ENCODE results near the gene TSKU.

DNA sequence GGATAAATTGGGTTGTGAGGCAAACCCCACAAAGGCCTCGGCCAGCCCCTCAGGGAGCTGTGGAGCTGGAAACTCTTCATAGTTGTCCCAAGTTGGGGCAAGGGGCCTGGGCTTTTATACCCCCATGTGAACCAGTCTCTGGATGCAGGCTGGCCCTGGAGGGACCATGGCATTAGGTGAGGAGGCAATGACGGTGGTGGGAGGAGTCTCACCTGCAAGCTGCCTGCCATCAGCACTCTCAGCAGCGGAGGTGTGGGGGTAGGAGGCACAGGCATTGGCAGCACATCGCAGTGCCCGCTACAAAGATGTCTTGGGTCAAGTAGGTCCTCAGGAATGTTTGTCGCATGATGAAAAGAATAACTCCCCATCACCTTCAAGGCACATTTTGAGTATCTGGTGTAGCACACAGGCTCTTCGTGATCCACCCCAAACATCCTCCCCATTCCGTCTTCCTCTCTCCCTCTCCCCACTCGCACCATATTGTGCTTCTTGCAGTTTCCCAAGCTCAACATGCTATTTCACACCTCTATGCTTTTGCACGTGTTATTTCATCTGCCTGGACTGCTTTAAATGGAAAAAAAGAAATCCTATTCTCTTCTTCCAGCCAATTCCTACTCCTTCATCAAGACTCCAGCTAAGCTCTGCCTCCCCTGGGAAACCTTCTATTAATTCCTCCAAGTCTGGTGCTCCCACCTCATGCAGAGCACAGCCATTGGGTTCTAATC is 18.1 kb upstream of the TSKU start:
- TF ChIP-seq, protein P1, sequence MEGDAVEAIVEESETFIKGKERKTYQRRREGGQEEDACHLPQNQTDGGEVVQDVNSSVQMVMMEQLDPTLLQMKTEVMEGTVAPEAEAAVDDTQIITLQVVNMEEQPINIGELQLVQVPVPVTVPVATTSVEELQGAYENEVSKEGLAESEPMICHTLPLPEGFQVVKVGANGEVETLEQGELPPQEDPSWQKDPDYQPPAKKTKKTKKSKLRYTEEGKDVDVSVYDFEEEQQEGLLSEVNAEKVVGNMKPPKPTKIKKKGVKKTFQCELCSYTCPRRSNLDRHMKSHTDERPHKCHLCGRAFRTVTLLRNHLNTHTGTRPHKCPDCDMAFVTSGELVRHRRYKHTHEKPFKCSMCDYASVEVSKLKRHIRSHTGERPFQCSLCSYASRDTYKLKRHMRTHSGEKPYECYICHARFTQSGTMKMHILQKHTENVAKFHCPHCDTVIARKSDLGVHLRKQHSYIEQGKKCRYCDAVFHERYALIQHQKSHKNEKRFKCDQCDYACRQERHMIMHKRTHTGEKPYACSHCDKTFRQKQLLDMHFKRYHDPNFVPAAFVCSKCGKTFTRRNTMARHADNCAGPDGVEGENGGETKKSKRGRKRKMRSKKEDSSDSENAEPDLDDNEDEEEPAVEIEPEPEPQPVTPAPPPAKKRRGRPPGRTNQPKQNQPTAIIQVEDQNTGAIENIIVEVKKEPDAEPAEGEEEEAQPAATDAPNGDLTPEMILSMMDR (conservative IDR thresholded peaks at IDR 0.05; ENCODE audit: low read length): no peak
- TF ChIP-seq EZH2phosphoT487 (IDR thresholded peaks at IDR 0.05; ENCODE audit: borderline replicate concordance): no peak

All from Loucy (cell line).